Stimulated activated CD4-positive, alpha-beta T cell treated with anti-CD3 and anti-CD28 coated beads, Interleukin-2, amount 100 ng/mL, for 4 hours (primary cell): ENCODE data around the gene SLC25A2.
A peak's percentile ranks its signal among the peaks of the same experiment; 100 is the strongest.
"Not testable (repeated sequence)": the region's sequence is repeated elsewhere in the genome, so short reads cannot be mapped to it uniquely, and the experiment has no call there.

Source experiments
- DNase-seq: peaks from one replicate; pipeline ENCODE4 v3.0.0-alpha.2; 2020; ENCODE audit warnings: low read depth

The SLC25A2 gene

GRCh38 chr5:141303756-141304155, at the start of gene SLC25A2:
TSS of gene SLC25A2 (minus strand) at chr5:141304049. CDS start at chr5:141303865, 184 bp downstream.
- no peak for DNase-seq

GRCh38 chr5:141351591-141351990, 47.7 kb upstream of the SLC25A2 start:
- DNase-seq, result no peak

GRCh38 chr5:141349917-141350619, 46.2 kb upstream of the SLC25A2 start, which contains the start of gene PCDHGB1:
TSS of gene PCDHGB1 (plus strand) at chr5:141350099. CDS start at chr5:141350261, 162 bp downstream.
- DNase-seq, result no peak

GRCh38 chr5:141346017-141346416, 42.2 kb upstream of the SLC25A2 start:
- not testable (repeated sequence) for DNase-seq

GRCh38 chr5:141345327-141345726, 41.5 kb upstream of the SLC25A2 start:
- no peak for DNase-seq

GRCh38 chr5:141343953-141344463, 40.2 kb upstream of the SLC25A2 start:
- DNase-seq, result no peak

- DNase-seq, result no peak
These were observed 39.5 kb upstream of the SLC25A2 start, which contains the start of gene PCDHGA3 for GRCh38 chr5:141343242-141343952. TSS of gene PCDHGA3 (plus strand) at chr5:141343829. CDS start at chr5:141344034, 205 bp downstream.

GRCh38 chr5:141342773-141343172, 38.9 kb upstream of the SLC25A2 start:
- no peak for DNase-seq

- not testable (repeated sequence) for DNase-seq
These were observed 37.0 kb upstream of the SLC25A2 start for GRCh38 chr5:141340781-141341354.

GRCh38 chr5:141338538-141339306, 34.9 kb upstream of the SLC25A2 start, which contains the start of gene PCDHGA2:
TSS of gene PCDHGA2 (plus strand) at chr5:141338760.
- no peak for DNase-seq

GRCh38 chr5:141332571-141332970, 28.7 kb upstream of the SLC25A2 start:
- not testable (repeated sequence) for DNase-seq

- DNase-seq, result no peak
These were observed 26.6 kb upstream of the SLC25A2 start, which contains the start of gene PCDHGA1 for GRCh38 chr5:141330299-141331080. TSS of gene PCDHGA1 (plus strand) at chr5:141330514.

- DNase-seq, result no peak
These were observed 24.4 kb upstream of the SLC25A2 start for GRCh38 chr5:141328231-141328630.

- DNase-seq, result peak; percentile 52
These were observed 22.4 kb upstream of the SLC25A2 start for GRCh38 chr5:141326088-141326854.

- DNase-seq, result no peak
These were observed 18.4 kb upstream of the SLC25A2 start for GRCh38 chr5:141322261-141322660.

GRCh38 chr5:141320225-141321169, 16.6 kb upstream of the SLC25A2 start, which contains the start of gene TAF7:
TSS of gene TAF7 (minus strand) at chr5:141320784. CDS start at chr5:141320044, 740 bp downstream.
- DNase-seq, result peak; percentile 88

- no peak for DNase-seq
These were observed 15.8 kb upstream of the SLC25A2 start for GRCh38 chr5:141319699-141320098.

- no peak for DNase-seq
These were observed 15.4 kb upstream of the SLC25A2 start for GRCh38 chr5:141319202-141319601.

GRCh38 chr5:141316963-141317362, 13.1 kb upstream of the SLC25A2 start:
- DNase-seq, result not testable (repeated sequence)
